ENCODE measurements around the gene WDHD1.

GRCh38 chr14:54974788-54975414 is 52.0 kb downstream of the WDHD1 start:
- TF ChIP-seq POLR2AphosphoS5 (IDR thresholded peaks at IDR 0.05; ENCODE audit: low read depth, low read length), result no peak
- TF ChIP-seq REST (IDR thresholded peaks at IDR 0.05; ENCODE audit: insufficient read depth in 1 of 2, low read depth in 2 of 2, low read length in 2 of 2), result no peak
